Sigmoid colon (tissue), 3 donors: ENCODE measurements around the gene C11orf24.

Source experiments
- CTCF ChIP-seq, 4 experiments: fragments of 450-650 bp in 3 of 4; fragments of 200-600 bp in 1 of 4; IDR thresholded peaks; one replicate each; pipeline ENCODE4 v1.5.1; 2016 to 2019; ENCODE audit warnings: antibody characterized with exemption in 4 of 4, mild to moderate bottlenecking in 3 of 4, moderate library complexity in 2 of 4
- POLR2A ChIP-seq, 2 donors: fragments of 450-650 bp; IDR thresholded peaks; one replicate each; pipeline ENCODE4 v1.6.1; 2016; ENCODE audit warnings: antibody characterized with exemption in 2 of 2, mild to moderate bottlenecking in 2 of 2, moderate library complexity in 2 of 2

- no peak for TF ChIP-seq CTCF (IDR thresholded peaks at IDR 0.05)
- TF ChIP-seq POLR2A (IDR thresholded peaks at IDR 0.05), result no peak
Observed at GRCh38 chr11:68266936-68267880, 4.6 kb downstream of the C11orf24 start.
